Stimulated activated CD4-positive, alpha-beta T cell treated with anti-CD3 and anti-CD28 coated beads, Interleukin-4, amount 100 ng/mL, for 24 hours (primary cell): ENCODE results near the gene ISOC1.

Source experiments
- DNase-seq: peaks from one replicate; pipeline ENCODE4 v3.0.0-alpha.2; 2020

ISOC1 gene

GRCh38 chr5:129137637-129138036, 43.1 kb downstream of the ISOC1 start:
- no peak for DNase-seq

GRCh38 chr5:129141078-129141477, 46.5 kb downstream of the ISOC1 start:
- no peak for DNase-seq

GRCh38 chr5:129141696-129142095, 47.1 kb downstream of the ISOC1 start:
- no peak for DNase-seq

- no peak for DNase-seq
These were observed 61.3 kb downstream of the ISOC1 start for GRCh38 chr5:129155876-129156275.

GRCh38 chr5:129161830-129162229, 67.3 kb downstream of the ISOC1 start:
- DNase-seq, result no peak
